Measurements from ENCODE around the gene IFT81. TPM values are rescaled to one million over a fixed set of nuclear protein-coding genes. Genes with fewer than 3 reads are reported as not detected.

The IFT81 gene
- total RNA-seq, 2 donors from 2014 or later = 7.5 to 12.0 TPM

- H3K4me1 ChIP-seq = peaks cover 0 to 15% of the 10 kb centered on the region in 2 donors
- H3K9me3 ChIP-seq = no peaks in the 10 kb centered on the region
- H3K36me3 ChIP-seq = no peaks in the 10 kb centered on the region
- H3K4me3 ChIP-seq = no peak overlapping the region
- peak overlapping the region; percentile 67 to 75 for H3K27ac ChIP-seq
- TF ChIP-seq CTCF (IDR thresholded peaks at IDR 0.05) = no peak
- DNase-seq (ENCODE audit: low spot score) = no peak
- H3K27me3 ChIP-seq = no peaks in the 10 kb centered on the region
Measured at GRCh38 chr12:110171186-110171538, 47.0 kb downstream of the IFT81 start.

GRCh38 chr12:110171636-110172035 lies 47.5 kb downstream of the IFT81 start:
- DNase-seq (ENCODE audit: low spot score) = no peak
- Histone ChIP-seq H3K27ac (peak overlapping the region; percentile 67 to 75), H3K4me3 (no peak overlapping the region), H3K27me3 (no peaks in the 10 kb centered on the region), H3K9me3 (no peaks in the 10 kb centered on the region), H3K36me3 (no peaks in the 10 kb centered on the region), H3K4me1 (peaks cover 0 to 20% of the 10 kb centered on the region in 2 donors)
- TF ChIP-seq CTCF (IDR thresholded peaks at IDR 0.05) = no peak

GRCh38 chr12:110174373-110174996 lies 50.3 kb downstream of the IFT81 start:
- no peak for TF ChIP-seq CTCF (IDR thresholded peaks at IDR 0.05)
- no peaks in the 10 kb centered on the region for H3K36me3 ChIP-seq
- peaks cover 0 to 27% of the 10 kb centered on the region in 2 donors for H3K4me1 ChIP-seq
- DNase-seq (ENCODE audit: low spot score) = no peak
- peak overlapping the region in 1 of 2 donors; percentile 75 for H3K27ac ChIP-seq
- H3K9me3 ChIP-seq = no peaks in the 10 kb centered on the region
- H3K27me3 ChIP-seq = no peaks in the 10 kb centered on the region
- H3K4me3 ChIP-seq = no peak overlapping the region

GRCh38 chr12:110175201-110175600 lies 51.0 kb downstream of the IFT81 start:
- no peak overlapping the region for H3K4me3 ChIP-seq
- H3K27ac ChIP-seq = peak overlapping the region in 1 of 2 donors; percentile 75
- no peaks in the 10 kb centered on the region for H3K27me3 ChIP-seq
- no peaks in the 10 kb centered on the region for H3K36me3 ChIP-seq
- peaks cover 0 to 27% of the 10 kb centered on the region in 2 donors for H3K4me1 ChIP-seq
- H3K9me3 ChIP-seq = no peaks in the 10 kb centered on the region
- no peak for TF ChIP-seq CTCF (IDR thresholded peaks at IDR 0.05)
- no peak for DNase-seq (ENCODE audit: low spot score)

- H3K27ac ChIP-seq = peak overlapping the region; percentile 26 to 75
Measured at GRCh38 chr12:110176745-110177144, 52.6 kb downstream of the IFT81 start.

More at GRCh38 chr12:110176745-110177144, 52.6 kb downstream of the IFT81 start:
- H3K9me3 ChIP-seq = no peaks in the 10 kb centered on the region
- H3K4me1 ChIP-seq = peaks cover 0 to 31% of the 10 kb centered on the region in 2 donors
- H3K27me3 ChIP-seq = no peaks in the 10 kb centered on the region
- DNase-seq (ENCODE audit: low spot score) = no peak
- no peaks in the 10 kb centered on the region for H3K36me3 ChIP-seq
- no peak overlapping the region for H3K4me3 ChIP-seq
- TF ChIP-seq CTCF (IDR thresholded peaks at IDR 0.05) = no peak

All from right atrium auricular region (tissue), 2 donors.